ENCODE data around the gene ZNFX1.
"Not testable (repeated sequence)": the region's sequence is repeated elsewhere in the genome, so short reads cannot be mapped to it uniquely, and the experiment has no call there.

ZNFX1 gene

GRCh38 chr20:49278036-49278817 lies at the start of gene ZNFX1:
Gene ZNFX1, minus strand, starts transcription at chr20:49278057. Its CDS starts 2,218 bp downstream, at chr20:49275839.
- peak; percentile 99 for DNase-seq

- DNase-seq = no peak
These were observed 48.2 kb upstream of the ZNFX1 start for GRCh38 chr20:49326026-49326425.

- DNase-seq = no peak
These were observed 46.4 kb upstream of the ZNFX1 start for GRCh38 chr20:49324306-49324705.

- DNase-seq = peak; percentile 42
These were observed 45.9 kb upstream of the ZNFX1 start for GRCh38 chr20:49323622-49324238.

GRCh38 chr20:49320460-49320859 lies 42.6 kb upstream of the ZNFX1 start:
- peak; percentile 62 for DNase-seq

GRCh38 chr20:49319208-49319809 lies 41.5 kb upstream of the ZNFX1 start:
- peak; percentile 38 for DNase-seq

- DNase-seq = peak; percentile 41
These were observed 40.8 kb upstream of the ZNFX1 start for GRCh38 chr20:49318430-49319207.

- no peak for DNase-seq
These were observed 40.2 kb upstream of the ZNFX1 start for GRCh38 chr20:49318091-49318429.

- DNase-seq = no peak
These were observed 38.8 kb upstream of the ZNFX1 start for GRCh38 chr20:49316704-49317103.

GRCh38 chr20:49315580-49315979 lies 37.7 kb upstream of the ZNFX1 start:
- DNase-seq = no peak

GRCh38 chr20:49314052-49314451 lies 36.2 kb upstream of the ZNFX1 start:
- not testable (repeated sequence) for DNase-seq

GRCh38 chr20:49313283-49313682 lies 35.4 kb upstream of the ZNFX1 start:
- no peak for DNase-seq

GRCh38 chr20:49312661-49313060 lies 34.8 kb upstream of the ZNFX1 start:
- no peak for DNase-seq

- no peak for DNase-seq
These were observed 32.8 kb upstream of the ZNFX1 start for GRCh38 chr20:49310705-49311104.

GRCh38 chr20:49308875-49309274 lies 31.0 kb upstream of the ZNFX1 start:
- DNase-seq = no peak

GRCh38 chr20:49306903-49307620 lies 29.2 kb upstream of the ZNFX1 start:
- DNase-seq = peak; percentile 93

- DNase-seq = no peak
These were observed 25.3 kb upstream of the ZNFX1 start for GRCh38 chr20:49303065-49303552.

GRCh38 chr20:49297605-49298530 lies 20.0 kb upstream of the ZNFX1 start:
- DNase-seq = no peak

- not testable (repeated sequence) for DNase-seq
These were observed 16.3 kb upstream of the ZNFX1 start for GRCh38 chr20:49294002-49294654.

- DNase-seq = no peak
These were observed 15.3 kb upstream of the ZNFX1 start for GRCh38 chr20:49293122-49293521.

GRCh38 chr20:49292010-49292409 lies 14.2 kb upstream of the ZNFX1 start:
- no peak for DNase-seq

All from NCI-H2171 treated with DMSO at 0.1 percent for 48 hours (cell line).